Adrenal gland (tissue), 12 donors: ENCODE measurements around the gene PDE8A. TPM values are rescaled to one million over a fixed set of nuclear protein-coding genes. Genes with fewer than 3 reads are reported as not detected.

Source experiments
- DNase-seq, 7 donors: peaks; one replicate each; pipeline ENCODE4 v3.0.0-alpha.2; 2019 to 2020
- H3K27ac ChIP-seq, 5 donors: fragments of 200-600 bp; sonication (generic) in 4 of 5; 1 replicate in 3 of 5; 2 replicates in 2 of 5; pipeline versions ENCODE4 v1.5.1 to v1.8.0; 2016 to 2020; ENCODE audit warnings: mild to moderate bottlenecking in 1 of 5
- H3K27me3 ChIP-seq: fragments of 200-600 bp; 2 replicates; pipeline ENCODE4 v1.8.0; 2021
- H3K36me3 ChIP-seq, 2 donors: fragments of 200-600 bp; replicated peaks in 1 of 2; 1 replicate in 1 of 2; 2 replicates in 1 of 2; pipeline versions ENCODE4 v1.5.1 to v1.8.0; 2018 to 2022
- H3K4me1 ChIP-seq, 2 donors: fragments of 200-600 bp; replicated peaks in 1 of 2; 1 replicate in 1 of 2; 2 replicates in 1 of 2; pipeline versions ENCODE4 v1.5.1 to v1.8.0; 2018 to 2021
- H3K4me3 ChIP-seq, 4 donors: fragments of 200-600 bp; sonication (generic) in 3 of 4; one replicate each; pipeline ENCODE4 v1.5.1; 2016 to 2018
- H3K9me3 ChIP-seq, 3 donors: fragments of 200-600 bp; sonication (generic) in 1 of 3; replicated peaks in 1 of 3; 1 replicate in 2 of 3; 2 replicates in 1 of 3; pipeline versions ENCODE4 v1.5.1 to v1.8.0; 2016 to 2021
- POLR2A ChIP-seq, 2 donors: fragments of 450-650 bp; IDR thresholded peaks; one replicate each; pipeline ENCODE4 v1.6.1; 2017; ENCODE audit warnings: antibody characterized with exemption in 2 of 2, mild to moderate bottlenecking in 2 of 2, moderate library complexity in 1 of 2
- WGBS, 4 donors: extraction: QIAGEN DNeasy Blood & Tissue Kit in 2 of 4; methylation state at CpG; one replicate each; pipeline versions ENCODE4 v1.1.5 to v1.1.7; 2013 to 2017; 5-methylcytosine and 5-hydroxymethylcytosine counted together
- intact Hi-C, 2 donors: fragments of 100-400 bp; cut with DNase I; formaldehyde crosslinking; loops; one replicate each; pipeline versions ENCODE4 v1.14.1 to v1.15.0; 2022 to 2023
- polyA plus RNA-seq, 3 donors: library from polyadenylated mRNA; stranded (reverse); fragments of 200-250 nt in 2 of 3; fragments of 350-450 nt in 1 of 3; fragmentation: Illumina TruSeq in 1 of 3; extraction: RNeasy Lipid Tissue Mini Kit (QIAGEN cat#74804) in 1 of 3; gene quantifications; one replicate each; pipeline ENCODE4 v1.2.3, GENCODE V29; 2013 to 2014
- total RNA-seq, 9 donors: library from RNA; depleted of rRNA in 4 of 9; stranded (reverse); fragments of >200 nt in 4 of 9; fragments of 120-200 nt in 1 of 9; fragmentation: NEBNext Ultra II Directional in 1 of 9; extraction: Animal tissue kit (Norgen Biotek cat#: 25700) in 1 of 9; gene quantifications; one replicate each; pipeline versions ENCODE4 v1.1.0 to v1.2.4, GENCODE V29; 2013 to 2023
- TF ChIP-seq, protein P1 (sequence below), 6 experiments: fragments of 450-650 bp in 4 of 6; fragments of 200-600 bp in 2 of 6; sonication (generic) in 1 of 6; IDR thresholded peaks; 1 replicate in 5 of 6; 2 replicates in 1 of 6; pipeline versions ENCODE4 v1.5.1 to v1.8.0; 2016 to 2021; ENCODE audit warnings: antibody characterized with exemption in 6 of 6, mild to moderate bottlenecking in 2 of 6, moderate library complexity in 1 of 6
- donor health status: healthy with polysubstance abuse.
- donor health status: Bipolar disorder and iron deficiency.
- donor health status: DM: yes; HTN: yes; CAD: no.
- donor health status: DM: no; HTN: no; CAD: no.
- donor health status: DM: no; HTN: no; CAD: no.
- donor health status: DM: yes; HTN: yes; CAD: no.

PDE8A gene
- total and polyA plus RNA-seq, 12 donors: 47.3 to 123 (median 66.4) TPM

- H3K27me3 ChIP-seq: no peaks in the 10 kb centered on the region
- TF ChIP-seq, protein P1, sequence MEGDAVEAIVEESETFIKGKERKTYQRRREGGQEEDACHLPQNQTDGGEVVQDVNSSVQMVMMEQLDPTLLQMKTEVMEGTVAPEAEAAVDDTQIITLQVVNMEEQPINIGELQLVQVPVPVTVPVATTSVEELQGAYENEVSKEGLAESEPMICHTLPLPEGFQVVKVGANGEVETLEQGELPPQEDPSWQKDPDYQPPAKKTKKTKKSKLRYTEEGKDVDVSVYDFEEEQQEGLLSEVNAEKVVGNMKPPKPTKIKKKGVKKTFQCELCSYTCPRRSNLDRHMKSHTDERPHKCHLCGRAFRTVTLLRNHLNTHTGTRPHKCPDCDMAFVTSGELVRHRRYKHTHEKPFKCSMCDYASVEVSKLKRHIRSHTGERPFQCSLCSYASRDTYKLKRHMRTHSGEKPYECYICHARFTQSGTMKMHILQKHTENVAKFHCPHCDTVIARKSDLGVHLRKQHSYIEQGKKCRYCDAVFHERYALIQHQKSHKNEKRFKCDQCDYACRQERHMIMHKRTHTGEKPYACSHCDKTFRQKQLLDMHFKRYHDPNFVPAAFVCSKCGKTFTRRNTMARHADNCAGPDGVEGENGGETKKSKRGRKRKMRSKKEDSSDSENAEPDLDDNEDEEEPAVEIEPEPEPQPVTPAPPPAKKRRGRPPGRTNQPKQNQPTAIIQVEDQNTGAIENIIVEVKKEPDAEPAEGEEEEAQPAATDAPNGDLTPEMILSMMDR (IDR thresholded peaks at IDR 0.05): no peak
- no peak for TF ChIP-seq POLR2A (IDR thresholded peaks at IDR 0.05)
- peaks cover 0 to 33% of the 10 kb centered on the region in 2 donors for H3K4me1 ChIP-seq
- H3K27ac ChIP-seq: peak overlapping the region in 3 of 5 donors; percentile 28 to 51 (median 37)
- DNase-seq: no peak
- H3K9me3 ChIP-seq: no peaks in the 10 kb centered on the region
- H3K36me3 ChIP-seq: no peaks in the 10 kb centered on the region
- intact Hi-C loops: loop anchor here (10.0 kb wide), 1 partner anchor 90 kb away; no protein-coding TSS in a partner anchor
- no peak overlapping the region for H3K4me3 ChIP-seq
- WGBS, 4 donors: 31 to 84% (median 43%) methylated on average over 1 of the region's 1 CpG
Observed at GRCh38 chr15:85044894-85045293, 63.2 kb downstream of the PDE8A start.

GRCh38 chr15:85045615-85046014 lies 64.0 kb downstream of the PDE8A start:
- H3K4me1 ChIP-seq: peaks cover 0 to 33% of the 10 kb centered on the region in 2 donors
- 57 to 73% (median 63%) methylated on average over 1 of the region's 1 CpG for WGBS, 4 donors
- intact Hi-C loops: loop anchor here (10.0 kb wide), 1 partner anchor 91 kb away; no protein-coding TSS in a partner anchor

DNA sequence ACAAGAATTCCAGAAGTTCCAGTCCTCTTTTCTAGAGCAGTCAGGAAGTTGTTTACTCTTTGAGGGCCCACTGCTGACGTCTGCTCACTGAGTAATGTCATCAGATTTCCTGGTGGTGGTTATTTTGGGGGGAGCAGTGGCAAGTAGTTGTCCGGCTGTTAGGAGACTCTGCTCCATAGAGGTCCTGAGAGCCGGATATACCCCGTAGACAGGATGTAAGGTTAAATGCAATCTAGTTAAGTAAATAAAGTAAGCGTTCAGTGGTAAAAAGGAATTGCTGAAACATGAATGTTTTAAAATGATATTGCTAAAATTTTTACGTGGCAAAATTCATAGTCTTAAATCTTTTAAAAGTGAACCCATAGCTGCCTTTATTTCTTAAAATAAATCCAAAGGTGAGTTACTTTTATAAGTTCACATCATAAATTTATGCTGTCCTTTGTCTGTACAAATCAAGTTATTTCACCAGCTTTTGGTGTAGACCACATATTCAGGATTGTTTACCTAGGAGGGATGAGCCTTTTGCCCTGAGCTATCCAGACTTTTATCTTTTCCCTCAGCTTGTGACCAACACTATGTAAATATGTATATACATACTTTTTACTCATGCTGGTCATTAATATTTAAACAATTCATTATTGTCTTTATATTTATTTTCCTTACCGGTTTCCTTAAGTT lies 65.8 kb downstream of the PDE8A start:
- intact Hi-C loops: loop anchor here (10.0 kb wide), 1 partner anchor 93 kb away; no protein-coding TSS in a partner anchor
- no peaks in the 10 kb centered on the region for H3K9me3 ChIP-seq
- WGBS, 4 donors: 34 to 40% (median 38%) methylated on average over 7 of the region's 7 CpGs
- no peak overlapping the region for H3K4me3 ChIP-seq
- peak overlapping the region in 2 of 5 donors; percentile 50 to 51 for H3K27ac ChIP-seq
- no peaks in the 10 kb centered on the region for H3K27me3 ChIP-seq
- peak in 5 of 7 donors; percentile 45 to 77 (median 49) for DNase-seq
- peaks cover 0 to 33% of the 10 kb centered on the region in 2 donors for H3K4me1 ChIP-seq
- H3K36me3 ChIP-seq: no peaks in the 10 kb centered on the region
- TF ChIP-seq POLR2A (IDR thresholded peaks at IDR 0.05): no peak
- TF ChIP-seq, protein P1 (IDR thresholded peaks at IDR 0.05): no peak

More at GRCh38 chr15:85045615-85046014, 64.0 kb downstream of the PDE8A start:
- DNase-seq: no peak
- Histone ChIP-seq H3K27me3 (no peaks in the 10 kb centered on the region), H3K27ac (peak overlapping the region in 2 of 5 donors; percentile 9 to 51), H3K4me3 (no peak overlapping the region), H3K36me3 (no peaks in the 10 kb centered on the region), H3K9me3 (no peaks in the 10 kb centered on the region)
- TF ChIP-seq, protein P1 (IDR thresholded peaks at IDR 0.05): no peak
- TF ChIP-seq POLR2A (IDR thresholded peaks at IDR 0.05): no peak

GRCh38 chr15:85048430-85048829 lies 66.8 kb downstream of the PDE8A start:
- intact Hi-C loops: loop anchor here (10.0 kb wide), 1 partner anchor 94 kb away; no protein-coding TSS in a partner anchor
- no peak overlapping the region for H3K4me3 ChIP-seq
- peak overlapping the region in 2 of 5 donors; percentile 10 to 51 for H3K27ac ChIP-seq
- DNase-seq: no peak
- no peaks in the 10 kb centered on the region for H3K36me3 ChIP-seq
- H3K27me3 ChIP-seq: no peaks in the 10 kb centered on the region
- peaks cover 0 to 33% of the 10 kb centered on the region in 2 donors for H3K4me1 ChIP-seq
- H3K9me3 ChIP-seq: no peaks in the 10 kb centered on the region
- TF ChIP-seq, protein P1 (IDR thresholded peaks at IDR 0.05): no peak
- TF ChIP-seq POLR2A (IDR thresholded peaks at IDR 0.05): no peak
- WGBS, 4 donors: 52 to 68% (median 57%) methylated on average over 6 of the region's 6 CpGs
